Metanephros (tissue), 2 donors: ENCODE data around the gene TMEM38A. TPM values are rescaled to one million over a fixed set of nuclear protein-coding genes. Genes with fewer than 3 reads are reported as not detected.

Experiments
- small RNA-seq: library from RNA; depleted of rRNA; stranded (forward); fragments of <200 nt; gene quantifications from one replicate; pipeline ENCODE3, GENCODE V24; 2014; ENCODE audit warnings: low replicate concordance
- total RNA-seq: library from RNA; depleted of rRNA; stranded (reverse); fragments of >200 nt; gene quantifications from one replicate; pipeline ENCODE4 v1.2.3, GENCODE V29; 2014

TMEM38A gene
- 45.7 TPM for total RNA-seq

GRCh38 chr19:16660763-16661479, at the start of gene TMEM38A:
Gene TMEM38A (plus strand): TSS chr19:16661139. CDS start chr19:16661218, 79 bp downstream.

GRCh38 chr19:16628183-16628983, 32.6 kb upstream of the TMEM38A start, which contains the start of gene MED26:
Gene MED26 (minus strand): TSS chr19:16628204. CDS start chr19:16627943, 261 bp downstream.

GRCh38 chr19:16659832-16660708, 869 bp upstream of the TMEM38A start, which contains the start of gene SMIM7:
Gene SMIM7 (minus strand): TSS chr19:16660144. CDS start chr19:16660110, 34 bp downstream.

Small RNAs within 50 kb of the gene (small RNA-seq; reads per million reads assigned to genes)
- not detected for gene AC008737.2

Other genes starting within 250 kb of the TMEM38A start
- gene EPS15L1, start 189.2 kb upstream of the TMEM38A start, total RNA-seq = 28.6 TPM
- not detected for gene CALR3, start 165.0 kb upstream of the TMEM38A start, total RNA-seq
- 8.8 TPM for gene C19orf44, start 164.7 kb upstream of the TMEM38A start, total RNA-seq
- gene CHERP, start 118.7 kb upstream of the TMEM38A start, total RNA-seq = 30.5 TPM
- 32.5 TPM for gene SLC35E1, start 88.7 kb upstream of the TMEM38A start, total RNA-seq
- 6.7 TPM for gene MED26, start 32.9 kb upstream of the TMEM38A start, total RNA-seq
- 102 TPM for gene SMIM7, start 995 bp upstream of the TMEM38A start, total RNA-seq
- gene NWD1, start 58.7 kb downstream of the TMEM38A start, total RNA-seq = 0.18 TPM
- 74.3 TPM for gene SIN3B, start 168.3 kb downstream of the TMEM38A start, total RNA-seq
- gene F2RL3, start 227.9 kb downstream of the TMEM38A start, total RNA-seq = 9.8 TPM